Kidney (tissue), 14 donors: Measurements from ENCODE around the gene CXCR6. TPM values are rescaled to one million over a fixed set of nuclear protein-coding genes. Genes with fewer than 3 reads are reported as not detected.

Source experiments
- DNase-seq, 5 donors: peaks; one replicate each; pipeline ENCODE4 v3.0.0-alpha.2; 2013 to 2020
- FAIRE-seq: peaks from 2 replicates; lab custom pipeline; 2012; peaks lifted over from hg19 to GRCh38; lab: Jason Lieb, UNC
- H3K27ac ChIP-seq, 2 donors: one replicate each; pipeline ENCODE4 v1.7.0; 2013; ENCODE audit warnings: low read depth in 2 of 2, low read length in 2 of 2, inconsistent platforms in 1 of 2
- H3K27me3 ChIP-seq: one replicate; pipeline ENCODE4 v1.7.1; 2013; ENCODE audit warnings: low read length, inconsistent platforms; ENCODE audit not compliant: control insufficient read depth, insufficient read depth
- H3K36me3 ChIP-seq, 3 donors: one replicate each; pipeline versions ENCODE4 v1.7.0 to v1.7.1; 2013; ENCODE audit warnings: low read length in 3 of 3, control low read depth in 1 of 3, inconsistent platforms in 1 of 3; ENCODE audit not compliant: insufficient read depth in 3 of 3, control insufficient read depth in 2 of 3
- H3K4me1 ChIP-seq, 3 donors: one replicate each; pipeline versions ENCODE4 v1.7.0 to v1.7.1; 2013; ENCODE audit warnings: low read length in 3 of 3, inconsistent platforms in 1 of 3, low read depth in 1 of 3; ENCODE audit not compliant: control insufficient read depth in 2 of 3, insufficient read depth in 2 of 3
- H3K4me3 ChIP-seq, 3 donors: one replicate each; pipeline versions ENCODE4 v1.7.0 to v1.8.1; 2013; ENCODE audit warnings: low read length in 3 of 3, control low read depth in 1 of 3, inconsistent platforms in 1 of 3
- H3K9ac ChIP-seq, 3 donors: one replicate each; pipeline versions ENCODE4 v1.7.0 to v1.7.1; 2013; ENCODE audit warnings: low read length in 3 of 3, control low read depth in 1 of 3, inconsistent platforms in 1 of 3
- H3K9me3 ChIP-seq, 3 donors: one replicate each; pipeline versions ENCODE4 v1.7.0 to v1.7.1; 2013; ENCODE audit warnings: low read length in 3 of 3, control low read depth in 1 of 3, inconsistent platforms in 1 of 3; ENCODE audit not compliant: control insufficient read depth in 2 of 3, insufficient read depth in 1 of 3
- CTCF ChIP-seq: IDR thresholded peaks from 3 replicates; pipeline ENCODE4 v1.5.1; 2012; ENCODE audit warnings: mild to moderate bottlenecking, moderate library complexity, borderline replicate concordance; ENCODE audit not compliant: insufficient read depth; ENCODE audit errors: extremely low read depth
- intact Hi-C: fragments of 100-400 bp; cut with DNase I; formaldehyde crosslinking; loops from one replicate; pipeline ENCODE4 v1.11.1; 2022
- polyA plus RNA-seq: library from polyadenylated mRNA; stranded (reverse); fragments of 350-450 nt; fragmentation: Illumina TruSeq; extraction: RNeasy Lipid Tissue Mini Kit (QIAGEN cat#74804); gene quantifications from one replicate; pipeline ENCODE4 v1.2.3, GENCODE V29; 2014; ENCODE audit warnings: low read depth, low replicate concordance; ENCODE audit not compliant: insufficient read depth
- total RNA-seq: library from RNA; stranded (reverse); fragmentation: NEBNext Ultra II Directional; extraction: Animal tissue kit (Norgen Biotek cat#: 25700); gene quantifications from one replicate; pipeline ENCODE4 v1.2.1, GENCODE V29; 2021
- donor health status: control.
- donor health status: control.
- donor health status: control.
- donor health status: control.
- donor health status: control.
- donor health status: DM: yes; HTN: yes; CAD: no.
- donor health status: Normal renal cell carcinoma (clear cell type).

CXCR6 gene
- total and polyA plus RNA-seq, 2 donors from 2014 or later, result 0.39 to 2.7 TPM

GRCh38 chr3:45909542-45909941 lies 33.7 kb upstream of the CXCR6 start:
- Histone ChIP-seq H3K27me3 (no peaks in the 10 kb centered on the region), H3K27ac (no peak overlapping the region), H3K4me3 (no peak overlapping the region), H3K9me3 (no peaks in the 10 kb centered on the region), H3K9ac (no peak overlapping the region), H3K36me3 (no peaks in the 10 kb centered on the region), H3K4me1 (no peaks in the 10 kb centered on the region)
- intact Hi-C loops, result no loop called here
- DNase-seq, result no peak
- FAIRE-seq, result no peak
- TF ChIP-seq CTCF, result no peak

GRCh38 chr3:45910892-45911291 lies 32.4 kb upstream of the CXCR6 start:
- no peak overlapping the region for H3K4me3 ChIP-seq
- no peaks in the 10 kb centered on the region for H3K36me3 ChIP-seq
- H3K4me1 ChIP-seq, result no peaks in the 10 kb centered on the region
- no peak for TF ChIP-seq CTCF
- DNase-seq (no peak), FAIRE-seq (no peak)
- no peaks in the 10 kb centered on the region for H3K27me3 ChIP-seq
- H3K27ac ChIP-seq, result no peak overlapping the region
- intact Hi-C loops, result no loop called here
- no peak overlapping the region for H3K9ac ChIP-seq
- no peaks in the 10 kb centered on the region for H3K9me3 ChIP-seq

DNA sequence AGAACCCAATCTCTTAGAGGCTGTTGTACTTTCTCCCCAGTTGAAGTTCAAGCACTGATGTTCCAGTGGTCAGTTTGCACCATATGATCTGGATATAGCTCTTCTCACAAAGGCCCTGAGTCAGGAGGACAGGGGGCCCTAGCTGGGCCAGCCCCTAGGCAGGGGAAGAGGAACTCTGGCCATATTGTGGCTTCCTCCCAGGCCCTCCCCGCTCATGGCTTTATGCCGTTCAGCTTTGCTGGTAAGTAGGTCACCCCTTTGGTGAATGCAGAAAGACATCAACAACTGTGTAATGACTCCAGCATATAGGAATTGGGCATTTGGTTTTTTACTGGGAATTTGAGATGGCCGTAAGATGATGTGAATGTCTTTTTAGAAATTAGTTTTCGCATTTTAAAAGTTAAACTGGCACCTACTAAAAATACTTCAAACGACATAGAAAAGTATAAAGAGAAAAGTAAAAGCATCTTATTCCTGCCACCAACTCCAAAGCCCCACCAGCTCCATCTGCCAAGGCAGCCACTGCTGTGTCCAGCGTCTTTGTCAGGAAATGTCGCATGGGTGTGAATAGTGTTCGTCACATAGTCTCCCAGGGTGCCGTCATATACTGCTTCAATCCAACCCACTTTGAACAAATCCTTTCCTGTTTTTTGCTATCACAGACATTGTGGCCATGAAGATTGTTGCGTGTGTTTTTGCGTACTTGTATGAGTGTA lies 31.6 kb upstream of the CXCR6 start:
- no peak for DNase-seq
- no peak for FAIRE-seq
- Histone ChIP-seq H3K4me3 (no peak overlapping the region), H3K9ac (no peak overlapping the region), H3K4me1 (no peaks in the 10 kb centered on the region), H3K36me3 (no peaks in the 10 kb centered on the region), H3K27me3 (no peaks in the 10 kb centered on the region), H3K9me3 (no peaks in the 10 kb centered on the region), H3K27ac (no peak overlapping the region)
- TF ChIP-seq CTCF, result no peak
- intact Hi-C loops, result no loop called here

GRCh38 chr3:45912435-45912834 lies 30.8 kb upstream of the CXCR6 start:
- Histone ChIP-seq H3K9me3 (no peaks in the 10 kb centered on the region), H3K4me1 (no peaks in the 10 kb centered on the region), H3K27ac (no peak overlapping the region), H3K9ac (no peak overlapping the region), H3K4me3 (no peak overlapping the region), H3K36me3 (no peaks in the 10 kb centered on the region), H3K27me3 (no peaks in the 10 kb centered on the region)
- no peak for TF ChIP-seq CTCF
- intact Hi-C loops, result no loop called here
- no peak for FAIRE-seq
- no peak for DNase-seq
